Psoas muscle (tissue), 8 donors: ENCODE results near the gene NFYB. TPM values are rescaled to one million over a fixed set of nuclear protein-coding genes. Genes with fewer than 3 reads are reported as not detected.
"Not testable (repeated sequence)": the region's sequence is repeated elsewhere in the genome, so short reads cannot be mapped to it uniquely, and the experiment has no call there.

Experiments
- ATAC-seq, 4 donors: fragments of 200-7000 bp; cut with Tn5 transposase; one replicate each; pipeline ENCODE4 v1.9.1; 2020; ENCODE audit warnings: moderate library complexity in 3 of 4, mild to moderate bottlenecking in 2 of 4
- DNase-seq, 2 donors: peaks; one replicate each; pipeline ENCODE4 v3.0.0-alpha.2; 2020
- H3K27ac ChIP-seq: fragments of 200-600 bp; one replicate; pipeline ENCODE4 v1.8.0; 2022
- H3K27me3 ChIP-seq, 3 donors: fragments of 200-600 bp in 1 of 3; one replicate each; pipeline versions ENCODE4 v1.6.1 to v1.8.0; 2013 to 2022; ENCODE audit warnings: low read length in 2 of 3, mild to moderate bottlenecking in 2 of 3, moderate library complexity in 1 of 3; ENCODE audit not compliant: insufficient read depth in 3 of 3
- H3K36me3 ChIP-seq, 2 donors: fragments of 200-600 bp in 1 of 2; one replicate each; pipeline versions ENCODE4 v1.6.1 to v1.8.0; 2013 to 2022; ENCODE audit warnings: low read depth in 1 of 2, mild to moderate bottlenecking in 1 of 2, moderate library complexity in 1 of 2; ENCODE audit not compliant: insufficient read depth in 1 of 2
- H3K4me1 ChIP-seq: fragments of 200-600 bp; one replicate; pipeline ENCODE4 v1.8.0; 2022
- H3K4me3 ChIP-seq: fragments of 200-600 bp; one replicate; pipeline ENCODE4 v1.8.0; 2022; ENCODE audit warnings: mild to moderate bottlenecking
- H3K9me3 ChIP-seq: fragments of 200-600 bp; one replicate; pipeline ENCODE4 v1.8.0; 2022
- WGBS, 3 donors: extraction: QIAGEN DNeasy Blood & Tissue Kit; methylation state at CpG; one replicate each; pipeline versions ENCODE4 v1.1.6 to v1.1.7; 2013; 5-methylcytosine and 5-hydroxymethylcytosine counted together
- intact Hi-C, 2 donors: fragments of 100-400 bp; cut with DNase I; formaldehyde crosslinking; loops; one replicate each; pipeline versions ENCODE4 v1.11.0 to v1.14.2; 2022
- polyA plus RNA-seq, 3 donors: library from polyadenylated mRNA; stranded (reverse); fragments of 200-250 nt; gene quantifications; one replicate each; pipeline ENCODE4 v1.2.3, GENCODE V29; 2013
- total RNA-seq, 4 donors: library from RNA; stranded (reverse); fragmentation: NEBNext Ultra II Directional in 2 of 4; extraction: Animal tissue kit (Norgen Biotek cat#: 25700) in 2 of 4; gene quantifications; one replicate each; pipeline versions ENCODE4 v1.2.1 to v1.2.4, GENCODE V29; 2021 to 2023
- TF ChIP-seq, protein P1 (sequence below): fragments of 200-600 bp; IDR thresholded peaks from one replicate; pipeline ENCODE4 v1.8.0; 2022; ENCODE audit warnings: antibody characterized with exemption
- donor health status: healthy with polysubstance abuse.
- donor health status: DM: no; HTN: no; CAD: no; lungs with moderate emphysema.
- donor health status: Bipolar disorder and iron deficiency.
- donor health status: healthy.
- donor health status: DM: yes; HTN: yes; CAD: no.
- donor health status: DM: no; HTN: no; CAD: no.
- donor health status: DM: no; HTN: no; CAD: no.
- donor health status: DM: yes; HTN: yes; CAD: no.

NFYB gene
- total and polyA plus RNA-seq, 7 donors: 10.1 to 32.2 (median 20.1) TPM

DNA sequence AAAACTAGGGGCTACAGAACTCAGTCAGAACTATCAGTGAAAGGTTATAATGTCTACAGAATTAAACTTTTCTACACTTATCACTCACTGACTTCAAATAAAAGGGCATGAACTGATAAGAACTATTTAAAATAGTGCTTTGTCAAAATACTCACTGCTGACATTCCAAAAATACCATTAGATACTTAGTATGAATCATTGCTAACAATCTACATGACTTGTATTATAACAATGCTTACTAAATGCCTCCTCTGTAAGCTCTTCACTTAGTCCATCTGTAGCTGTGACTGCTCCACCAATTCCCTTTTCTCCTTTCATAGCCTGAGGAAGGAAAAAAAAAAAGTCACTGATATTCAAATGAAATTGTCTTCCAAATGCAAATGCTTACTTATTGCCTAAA is 17.0 kb downstream of the NFYB start:
- TF ChIP-seq, protein P1, sequence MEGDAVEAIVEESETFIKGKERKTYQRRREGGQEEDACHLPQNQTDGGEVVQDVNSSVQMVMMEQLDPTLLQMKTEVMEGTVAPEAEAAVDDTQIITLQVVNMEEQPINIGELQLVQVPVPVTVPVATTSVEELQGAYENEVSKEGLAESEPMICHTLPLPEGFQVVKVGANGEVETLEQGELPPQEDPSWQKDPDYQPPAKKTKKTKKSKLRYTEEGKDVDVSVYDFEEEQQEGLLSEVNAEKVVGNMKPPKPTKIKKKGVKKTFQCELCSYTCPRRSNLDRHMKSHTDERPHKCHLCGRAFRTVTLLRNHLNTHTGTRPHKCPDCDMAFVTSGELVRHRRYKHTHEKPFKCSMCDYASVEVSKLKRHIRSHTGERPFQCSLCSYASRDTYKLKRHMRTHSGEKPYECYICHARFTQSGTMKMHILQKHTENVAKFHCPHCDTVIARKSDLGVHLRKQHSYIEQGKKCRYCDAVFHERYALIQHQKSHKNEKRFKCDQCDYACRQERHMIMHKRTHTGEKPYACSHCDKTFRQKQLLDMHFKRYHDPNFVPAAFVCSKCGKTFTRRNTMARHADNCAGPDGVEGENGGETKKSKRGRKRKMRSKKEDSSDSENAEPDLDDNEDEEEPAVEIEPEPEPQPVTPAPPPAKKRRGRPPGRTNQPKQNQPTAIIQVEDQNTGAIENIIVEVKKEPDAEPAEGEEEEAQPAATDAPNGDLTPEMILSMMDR: no peak
- H3K36me3 ChIP-seq: peaks cover 0 to 89% of the 10 kb centered on the region in 2 donors
- DNase-seq (no peak), ATAC-seq (peak in 1 of 4 donors; percentile 49)
- no peaks in the 10 kb centered on the region for H3K4me1 ChIP-seq
- no peak overlapping the region for H3K4me3 ChIP-seq
- intact Hi-C loops: loop anchor here in 1 of 2 donors (10.0 kb wide), 1 partner anchor 994 kb away; no protein-coding TSS in a partner anchor
- no peaks in the 10 kb centered on the region for H3K9me3 ChIP-seq
- no peak overlapping the region for H3K27ac ChIP-seq
- no peaks in the 10 kb centered on the region for H3K27me3 ChIP-seq

DNA sequence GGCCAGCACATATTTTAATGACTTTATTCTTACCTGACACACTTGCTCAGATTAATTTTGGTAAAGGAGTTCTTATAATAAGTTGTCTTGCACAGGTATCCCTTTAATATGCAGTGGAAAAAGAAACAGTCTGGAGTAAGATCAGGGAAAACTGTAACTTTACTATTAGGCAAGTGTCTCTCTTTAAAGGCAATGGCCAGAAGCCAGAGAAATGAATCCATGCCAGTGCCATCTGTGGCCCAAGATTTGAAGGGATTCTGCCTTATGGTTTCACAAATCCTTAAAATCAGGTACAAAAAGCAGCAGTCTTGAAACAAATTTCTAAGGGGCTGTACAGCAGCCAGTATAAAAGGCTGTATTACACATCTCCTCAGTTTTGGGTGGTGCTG is 22.4 kb downstream of the NFYB start:
- ATAC-seq (peak in 2 of 4 donors; percentile 20 to 40), DNase-seq (no peak)
- Histone ChIP-seq H3K36me3 (peaks cover 0 to 43% of the 10 kb centered on the region in 2 donors), H3K4me1 (peaks cover 11% of the 10 kb centered on the region), H3K9me3 (no peaks in the 10 kb centered on the region), H3K27me3 (no peaks in the 10 kb centered on the region), H3K4me3 (no peak overlapping the region), H3K27ac (no peak overlapping the region)
- intact Hi-C loops: loop anchor here in 1 of 2 donors (10.0 kb wide), 1 partner anchor 491 kb away; no protein-coding TSS in a partner anchor
- TF ChIP-seq, protein P1: no peak

DNA sequence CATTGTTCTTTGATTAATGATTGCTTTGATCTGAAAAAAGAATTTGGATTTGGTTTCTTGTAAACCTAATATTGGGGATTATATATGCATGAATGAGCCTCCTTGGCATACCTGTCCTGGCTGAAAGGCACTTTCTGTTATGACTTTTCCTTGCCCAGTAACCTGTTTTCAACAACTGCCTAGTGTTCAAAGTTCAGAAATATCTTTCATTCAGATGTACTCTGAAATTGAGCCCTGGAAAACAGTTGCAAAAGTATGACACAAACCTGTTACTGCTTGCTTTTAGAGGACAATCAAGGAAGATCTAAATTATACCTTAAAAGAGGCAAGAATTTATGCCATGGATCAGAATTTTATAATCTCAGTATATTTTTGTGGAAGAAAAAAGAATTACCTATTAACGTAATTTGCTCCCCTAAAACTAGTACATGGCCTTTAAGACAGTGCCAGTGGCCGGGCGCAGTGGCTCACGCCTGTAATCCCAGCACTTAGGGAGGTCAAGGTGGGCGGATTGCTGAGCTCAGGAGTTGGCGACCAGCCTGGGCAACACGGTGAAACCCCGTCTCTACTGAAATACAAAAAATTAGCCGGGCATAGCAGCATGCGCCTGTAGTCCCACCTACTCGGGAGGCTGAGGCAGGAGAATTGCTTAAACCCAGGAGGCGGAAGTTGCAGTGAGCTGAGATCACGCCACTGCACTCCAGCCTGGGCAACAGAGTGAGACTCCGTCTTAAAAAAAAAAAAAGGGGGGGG is 23.0 kb downstream of the NFYB start:
- intact Hi-C loops: loop anchor here in 1 of 2 donors (10.0 kb wide), 1 partner anchor 490 kb away; no protein-coding TSS in a partner anchor
- H3K27me3 ChIP-seq, H3K9me3 ChIP-seq, H3K27ac ChIP-seq, DNase-seq, H3K4me3 ChIP-seq: not testable (repeated sequence)
- Histone ChIP-seq H3K4me1 (peaks cover 16% of the 10 kb centered on the region), H3K36me3 (peaks cover 0 to 39% of the 10 kb centered on the region in 2 donors)
- ATAC-seq: peak in 1 of 4 donors; percentile 39
- WGBS, 3 donors: 68 to 86% (median 73%) methylated on average over 14 of the region's 14 CpGs

DNA sequence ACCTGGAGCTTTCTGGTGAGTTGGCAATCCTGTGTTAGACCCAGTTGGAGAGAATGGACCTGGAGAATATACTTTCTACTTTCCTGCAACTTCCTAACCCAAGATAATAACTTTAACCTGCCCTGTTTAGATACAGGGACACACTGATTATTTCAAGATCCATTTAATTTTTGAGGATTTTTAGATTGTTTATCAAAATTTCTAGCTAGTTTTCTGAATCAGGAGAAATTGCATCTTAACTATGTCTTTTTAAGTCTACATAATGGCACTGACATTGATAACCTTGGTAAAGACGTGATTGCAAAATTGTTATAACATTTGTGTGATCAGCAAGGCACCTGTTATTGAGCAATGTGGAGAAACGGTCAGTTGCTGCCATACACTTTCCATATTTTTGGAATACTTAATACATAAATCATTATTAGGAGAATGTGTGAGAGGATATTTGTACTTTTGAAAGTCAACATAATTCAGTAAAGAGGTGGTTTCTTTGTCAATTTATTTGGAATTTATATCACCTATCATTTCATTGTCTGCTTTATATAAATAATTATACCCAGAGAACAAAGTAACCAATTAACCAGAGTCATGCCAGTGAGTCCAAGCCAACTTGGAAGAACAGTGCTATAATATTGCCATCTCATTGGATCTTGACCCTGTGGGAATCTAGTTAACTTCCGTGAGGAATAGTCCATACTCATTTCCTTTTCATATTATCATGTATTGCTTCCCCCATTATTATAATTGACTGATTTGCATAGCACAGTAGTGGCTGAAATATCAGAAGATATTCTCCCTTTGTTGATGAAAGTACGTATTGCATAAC is 28.4 kb downstream of the NFYB start:
- no peaks in the 10 kb centered on the region for H3K27me3 ChIP-seq
- peaks cover 0 to 27% of the 10 kb centered on the region in 2 donors for H3K36me3 ChIP-seq
- ATAC-seq (peak in 2 of 4 donors; percentile 23 to 31), DNase-seq (no peak)
- H3K9me3 ChIP-seq: no peaks in the 10 kb centered on the region
- intact Hi-C loops: loop anchor here (2.0 to 10.0 kb wide), 6 partner anchors 47 to 485 kb away; partner anchors contain the start of genes HCFC2 (in 1 of the 2) and HSP90B1 (in 1 of the 2)
- H3K27ac ChIP-seq: peak overlapping the region; percentile 49
- H3K4me1 ChIP-seq: peaks cover 12% of the 10 kb centered on the region
- no peak overlapping the region for H3K4me3 ChIP-seq
- TF ChIP-seq, protein P1: no peak
- 51 to 66% (median 60%) methylated on average over 4 of the region's 4 CpGs for WGBS, 3 donors
